ENCODE results near the gene GNAQ. TPM values are rescaled to one million over a fixed set of nuclear protein-coding genes. Genes with fewer than 3 reads are reported as not detected.

GNAQ gene
- total RNA-seq, 6 donors from 2014 or later: 50.3 to 117 (median 94.3) TPM

GRCh38 chr9:77997611-77998284 is 33.9 kb downstream of the GNAQ start:
- Histone ChIP-seq H3K4me3 (no peak overlapping the region), H3K36me3 (no peaks in the 10 kb centered on the region), H3K9me3 (no peaks in the 10 kb centered on the region), H3K27me3 (no peaks in the 10 kb centered on the region), H3K4me1 (peaks cover 27 to 42% (median 36%) of the 10 kb centered on the region in 4 donors), H3K27ac (peak overlapping the region; percentile 17 to 67 (median 36))
- DNase-seq (peak in 1 of 2 donors; percentile 37), ATAC-seq (ENCODE audit: low FRiP score in 2 of 2) (peak; percentile 49 to 69)
- WGBS, 2 donors: 57 to 63% methylated on average over 16 of the region's 16 CpGs
- TF ChIP-seq EP300 (IDR thresholded peaks at IDR 0.05) (no peak), POLR2AphosphoS5 (IDR thresholded peaks at IDR 0.05) (peak in 1 of 2 donors; percentile 34), CTCF (IDR thresholded peaks at IDR 0.05) (no peak)

GRCh38 chr9:77996696-77997095 is 34.9 kb downstream of the GNAQ start:
- Histone ChIP-seq H3K36me3 (peaks cover 0 to 3% (median 0%) of the 10 kb centered on the region in 4 donors), H3K27me3 (no peaks in the 10 kb centered on the region), H3K9me3 (no peaks in the 10 kb centered on the region), H3K27ac (peak overlapping the region in 1 of 4 donors; percentile 6), H3K4me1 (peaks cover 27 to 33% (median 28%) of the 10 kb centered on the region in 4 donors), H3K4me3 (no peak overlapping the region)
- TF ChIP-seq EP300 (IDR thresholded peaks at IDR 0.05) (no peak), POLR2A (IDR thresholded peaks at IDR 0.05) (no peak), CTCF (IDR thresholded peaks at IDR 0.05) (no peak), POLR2AphosphoS5 (IDR thresholded peaks at IDR 0.05) (no peak)
- ATAC-seq (ENCODE audit: low FRiP score in 2 of 2) (no peak), DNase-seq (no peak)
- WGBS, 2 donors: 71 to 87% methylated on average over 2 of the region's 2 CpGs

- peaks cover 21 to 39% (median 33%) of the 10 kb centered on the region in 4 donors for H3K4me1 ChIP-seq
- no peak overlapping the region for H3K27ac ChIP-seq
- H3K4me3 ChIP-seq: no peak overlapping the region
- TF ChIP-seq POLR2A (IDR thresholded peaks at IDR 0.05) (no peak), EP300 (IDR thresholded peaks at IDR 0.05) (no peak), CTCF (IDR thresholded peaks at IDR 0.05) (no peak), POLR2AphosphoS5 (IDR thresholded peaks at IDR 0.05) (no peak)
- H3K36me3 ChIP-seq: peaks cover 0 to 3% (median 0%) of the 10 kb centered on the region in 4 donors
- no peaks in the 10 kb centered on the region for H3K9me3 ChIP-seq
- no peaks in the 10 kb centered on the region for H3K27me3 ChIP-seq
- no peak for ATAC-seq (ENCODE audit: low FRiP score in 2 of 2)
- DNase-seq: no peak
- WGBS, 2 donors: 69% methylated on average over 5 of the region's 5 CpGs
Measured at GRCh38 chr9:77991191-77991590, 40.4 kb downstream of the GNAQ start.

- H3K27me3 ChIP-seq: no peaks in the 10 kb centered on the region
- H3K36me3 ChIP-seq: peaks cover 0 to 3% (median 0%) of the 10 kb centered on the region in 4 donors
- peak overlapping the region in 1 of 4 donors; percentile 42 for H3K27ac ChIP-seq
- no peak for ATAC-seq (ENCODE audit: low FRiP score in 2 of 2)
- no peaks in the 10 kb centered on the region for H3K9me3 ChIP-seq
- TF ChIP-seq EP300 (IDR thresholded peaks at IDR 0.05): no peak
- no peak overlapping the region for H3K4me3 ChIP-seq
- DNase-seq: no peak
- peaks cover 25 to 48% (median 37%) of the 10 kb centered on the region in 4 donors for H3K4me1 ChIP-seq
Measured at GRCh38 chr9:77989909-77990308, 41.7 kb downstream of the GNAQ start.

GRCh38 chr9:77989458-77989857 is 42.2 kb downstream of the GNAQ start:
- Histone ChIP-seq H3K9me3 (no peaks in the 10 kb centered on the region), H3K36me3 (peaks cover 0 to 3% (median 0%) of the 10 kb centered on the region in 4 donors), H3K4me3 (no peak overlapping the region), H3K4me1 (peaks cover 25 to 48% (median 36%) of the 10 kb centered on the region in 4 donors), H3K27ac (peak overlapping the region in 1 of 4 donors; percentile 42), H3K27me3 (no peaks in the 10 kb centered on the region)
- ATAC-seq (ENCODE audit: low FRiP score in 2 of 2) (no peak), DNase-seq (no peak)
- WGBS, 2 donors: 77 to 87% methylated on average over 1 to 2 of the region's 2 CpGs
- TF ChIP-seq CTCF (IDR thresholded peaks at IDR 0.05) (no peak), POLR2AphosphoS5 (IDR thresholded peaks at IDR 0.05) (no peak), EP300 (IDR thresholded peaks at IDR 0.05) (no peak), POLR2A (IDR thresholded peaks at IDR 0.05) (no peak)

All from upper lobe of left lung (tissue), 6 donors.